GM12891 (cell line): ENCODE results near the gene MATN3.

Experiments
- POLR2A ChIP-seq: IDR thresholded peaks from 2 replicates; pipeline ENCODE4 v1.6.1; 2011; ENCODE audit warnings: low read depth, low read length, control low read depth
- POLR2AphosphoS5 ChIP-seq: IDR thresholded peaks from 2 replicates; pipeline ENCODE4 v1.6.1; 2011; ENCODE audit warnings: low read depth, low read length, control low read depth
- TAF1 ChIP-seq: IDR thresholded peaks from 2 replicates; pipeline ENCODE4 v1.6.1; 2011; ENCODE audit warnings: low read depth, low read length, control low read depth

DNA sequence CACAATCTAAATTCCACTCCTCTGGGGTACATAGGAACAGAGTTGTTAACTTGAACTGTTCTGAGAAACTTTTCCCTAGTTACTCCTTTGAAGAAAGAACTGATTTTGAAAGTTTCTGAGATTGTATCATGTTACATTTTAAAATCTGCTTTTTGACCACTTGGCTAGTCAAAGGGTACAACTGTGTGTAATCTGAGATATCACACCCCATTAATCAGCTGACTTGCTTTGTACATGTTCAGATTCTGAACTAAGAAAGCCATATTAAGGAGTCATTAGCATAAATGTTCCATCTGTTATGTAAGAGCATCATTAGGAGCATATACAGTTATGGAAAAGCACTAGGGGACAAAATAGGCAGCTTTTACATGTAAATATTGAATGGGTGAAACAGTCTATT is 18.7 kb downstream of the MATN3 start:
- no peak for TF ChIP-seq POLR2A
- no peak for TF ChIP-seq TAF1
- no peak for TF ChIP-seq POLR2AphosphoS5
